Measurements from ENCODE around the gene DECR2.

The DECR2 gene

GRCh38 chr16:444027-444426 lies 42.3 kb downstream of the DECR2 start:
- DNase-seq (ENCODE audit: low read depth, low spot score), result no peak

GRCh38 chr16:445566-445965 lies 43.9 kb downstream of the DECR2 start:
- no peak for DNase-seq (ENCODE audit: low read depth, low spot score)

- no peak for DNase-seq (ENCODE audit: low read depth, low spot score)
These were observed 48.7 kb downstream of the DECR2 start for GRCh38 chr16:450385-450784.

- no peak for DNase-seq (ENCODE audit: low read depth, low spot score)
These were observed 49.3 kb downstream of the DECR2 start for GRCh38 chr16:450785-451512.

GRCh38 chr16:454397-454940 lies 52.8 kb downstream of the DECR2 start:
- DNase-seq (ENCODE audit: low read depth, low spot score), result no peak

GRCh38 chr16:455453-455852 lies 53.8 kb downstream of the DECR2 start:
- no peak for DNase-seq (ENCODE audit: low read depth, low spot score)

- no peak for DNase-seq (ENCODE audit: low read depth, low spot score)
These were observed 55.3 kb downstream of the DECR2 start for GRCh38 chr16:456891-457483.

GRCh38 chr16:457732-458400 lies 56.2 kb downstream of the DECR2 start:
- no peak for DNase-seq (ENCODE audit: low read depth, low spot score)

- DNase-seq (ENCODE audit: low read depth, low spot score), result no peak
These were observed 58.1 kb downstream of the DECR2 start for GRCh38 chr16:459761-460160.

- DNase-seq (ENCODE audit: low read depth, low spot score), result no peak
These were observed 59.1 kb downstream of the DECR2 start for GRCh38 chr16:460787-461186.
